Iris pigment epithelial cell (primary cell): ENCODE data around the gene DDX25.

ENCODE experiments used
- DNase-seq: peaks from one replicate; pipeline ENCODE4 v3.0.0-alpha.2; 2011; ENCODE audit warnings: low read depth

DDX25 gene

GRCh38 chr11:125977333-125977732 is 73.0 kb downstream of the DDX25 start:
- no peak for DNase-seq

- no peak for DNase-seq
Observed at GRCh38 chr11:125978181-125978716, 73.9 kb downstream of the DDX25 start.
